WTC11 (cell line): ENCODE measurements around the gene AMBN. TPM values are rescaled to one million over a fixed set of nuclear protein-coding genes. Genes with fewer than 3 reads are reported as not detected.

Experiments used
- ATAC-seq: fragments of 200-7000 bp; cut with Tn5 transposase; 2 replicates; pipeline ENCODE4 v1.10.0; 2021; ENCODE audit warnings: mild to moderate bottlenecking, moderate library complexity
- CTCF ChIA-PET: fragments of 300-600 bp; sonication (Branson Sonifier 250); formaldehyde crosslinking; loops from one replicate; lab custom pipeline; 2021; ENCODE audit warnings: antibody characterized with exemption; lab: Charles Lee
- POLR2A ChIA-PET: fragments of 350-600 bp; sonication (Branson Sonifier 250); formaldehyde crosslinking; loops from one replicate; lab custom pipeline; 2021; ENCODE audit warnings: antibody characterized with exemption; lab: Charles Lee
- DNase-seq: peaks from one replicate; pipeline ENCODE4 v3.0.0; 2021; ENCODE audit warnings: low spot score
- H3K27ac Mint-ChIP-seq: 2 replicates; pipeline ENCODE4 v1.8.0; 2021; ENCODE audit warnings: mixed read lengths
- H3K27me3 Mint-ChIP-seq: 2 replicates; pipeline ENCODE4 v1.8.0; 2021; ENCODE audit warnings: low read depth, mild to moderate bottlenecking, moderate library complexity, mixed read lengths
- H3K36me3 Mint-ChIP-seq: 2 replicates; pipeline ENCODE4 v1.8.0; 2021; ENCODE audit warnings: mixed read lengths
- H3K4me1 Mint-ChIP-seq: 2 replicates; pipeline ENCODE4 v1.8.0; 2022; ENCODE audit warnings: mixed read lengths
- H3K4me3 Mint-ChIP-seq: 2 replicates; pipeline ENCODE4 v1.8.0; 2021; ENCODE audit warnings: mild to moderate bottlenecking, moderate library complexity, mixed read lengths
- H3K9me3 Mint-ChIP-seq: 2 replicates; pipeline ENCODE4 v1.8.0; 2021; ENCODE audit warnings: mixed read lengths
- NR1H2 ChIP-seq: sonication (generic); formaldehyde crosslinking; IDR thresholded peaks from 2 replicates; pipeline ENCODE4 v1.9.0; 2021; ENCODE audit warnings: mild to moderate bottlenecking, moderate library complexity, missing genetic modification reagents
- total RNA-seq: library from RNA; stranded (reverse); gene quantifications from 3 replicates; pipeline ENCODE4 v1.2.3, GENCODE V29; 2021
- TF ChIP-seq, protein P1 (sequence below): sonication (generic); formaldehyde crosslinking; IDR thresholded peaks from 2 replicates; pipeline ENCODE4 v1.8.1; 2022; ENCODE audit warnings: low read depth, missing genetic modification reagents, borderline replicate concordance
- TF ChIP-seq, protein P2 (sequence below): fragments of 250-450 bp; sonication (Bioruptor Pico); IDR thresholded peaks from 2 replicates; pipeline ENCODE4 v1.9.0; 2021; ENCODE audit warnings: mild to moderate bottlenecking
- TF ChIP-seq, protein P3 (sequence below): fragments of 200-600 bp; IDR thresholded peaks from 2 replicates; pipeline ENCODE4 v1.8.0; 2022; ENCODE audit warnings: antibody characterized with exemption
- TF ChIP-seq, protein P4 (sequence below): sonication (generic); formaldehyde crosslinking; IDR thresholded peaks from 2 replicates; pipeline ENCODE4 v1.8.0; 2022; ENCODE audit warnings: mild to moderate bottlenecking, missing genetic modification reagents
- TF ChIP-seq, protein P5 (sequence below): fragments of 250-450 bp; sonication (Bioruptor Pico); IDR thresholded peaks from 2 replicates; pipeline ENCODE4 v1.9.0; 2021; ENCODE audit warnings: mild to moderate bottlenecking
- TF ChIP-seq, protein P6 (sequence below): sonication (generic); formaldehyde crosslinking; IDR thresholded peaks from 2 replicates; pipeline ENCODE4 v1.8.1; 2022; ENCODE audit warnings: mild to moderate bottlenecking, moderate library complexity, missing genetic modification reagents
- TF ChIP-seq, protein P7 (sequence below): sonication (generic); formaldehyde crosslinking; IDR thresholded peaks from 2 replicates; pipeline ENCODE4 v1.8.1; 2022; ENCODE audit warnings: mild to moderate bottlenecking, missing genetic modification reagents, moderate library complexity, borderline replicate concordance

AMBN gene
- total RNA-seq, 1 experiment from 2014 or later, result not detected

DNA sequence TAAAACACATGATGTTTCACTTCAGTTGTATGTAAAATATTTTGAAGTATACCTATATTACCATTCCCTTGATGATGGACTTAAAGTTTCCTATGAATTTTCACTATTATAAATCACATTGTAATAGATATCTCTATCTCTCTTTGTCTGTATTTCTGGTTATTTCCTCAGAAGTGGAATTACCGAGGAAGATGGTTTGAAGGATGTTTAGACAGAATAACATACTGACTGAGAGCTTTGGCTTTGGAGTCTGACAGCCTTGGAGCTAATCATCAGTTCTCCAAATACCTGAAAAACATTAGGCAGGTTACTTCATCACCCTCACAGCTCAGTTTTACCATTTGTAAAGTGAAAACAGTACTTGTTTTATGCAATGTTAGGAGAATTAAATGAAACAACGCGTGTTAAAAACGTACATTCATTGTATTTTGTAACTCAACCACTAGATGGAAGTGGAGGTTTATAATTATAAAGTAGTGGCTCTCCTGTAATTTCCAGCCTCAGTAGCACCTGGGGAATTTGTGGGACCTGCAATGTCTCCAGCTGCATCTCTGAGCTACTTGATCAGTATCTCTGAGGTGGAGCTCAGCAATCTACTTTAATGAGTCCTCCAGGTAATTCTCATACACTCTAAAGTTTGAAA is 59.9 kb downstream of the AMBN start:
- POLR2A ChIA-PET, result no interaction called here
- no peaks in the 10 kb centered on the region for H3K36me3 Mint-ChIP-seq
- CTCF ChIA-PET, result interaction anchor here (0.5 to 1.3 kb wide), 13 partner anchors 38 to 715 kb away, joined by 3 to 9 read pairs (median 3); partner anchors contain the start of gene RUFY3
- ATAC-seq (peak; percentile 84), DNase-seq (no peak)
- no peaks in the 10 kb centered on the region for H3K9me3 Mint-ChIP-seq
- no peaks in the 10 kb centered on the region for H3K4me1 Mint-ChIP-seq
- H3K4me3 Mint-ChIP-seq, result no peak overlapping the region
- H3K27me3 Mint-ChIP-seq, result no peaks in the 10 kb centered on the region
- no peak overlapping the region for H3K27ac Mint-ChIP-seq
- TF ChIP-seq, protein P1, sequence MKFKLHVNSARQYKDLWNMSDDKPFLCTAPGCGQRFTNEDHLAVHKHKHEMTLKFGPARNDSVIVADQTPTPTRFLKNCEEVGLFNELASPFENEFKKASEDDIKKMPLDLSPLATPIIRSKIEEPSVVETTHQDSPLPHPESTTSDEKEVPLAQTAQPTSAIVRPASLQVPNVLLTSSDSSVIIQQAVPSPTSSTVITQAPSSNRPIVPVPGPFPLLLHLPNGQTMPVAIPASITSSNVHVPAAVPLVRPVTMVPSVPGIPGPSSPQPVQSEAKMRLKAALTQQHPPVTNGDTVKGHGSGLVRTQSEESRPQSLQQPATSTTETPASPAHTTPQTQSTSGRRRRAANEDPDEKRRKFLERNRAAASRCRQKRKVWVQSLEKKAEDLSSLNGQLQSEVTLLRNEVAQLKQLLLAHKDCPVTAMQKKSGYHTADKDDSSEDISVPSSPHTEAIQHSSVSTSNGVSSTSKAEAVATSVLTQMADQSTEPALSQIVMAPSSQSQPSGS (CRISPR knock-in tag), result no peak
- TF ChIP-seq, protein P2, sequence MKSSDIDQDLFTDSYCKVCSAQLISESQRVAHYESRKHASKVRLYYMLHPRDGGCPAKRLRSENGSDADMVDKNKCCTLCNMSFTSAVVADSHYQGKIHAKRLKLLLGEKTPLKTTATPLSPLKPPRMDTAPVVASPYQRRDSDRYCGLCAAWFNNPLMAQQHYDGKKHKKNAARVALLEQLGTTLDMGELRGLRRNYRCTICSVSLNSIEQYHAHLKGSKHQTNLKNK, result no peak
- TF ChIP-seq, protein P3, sequence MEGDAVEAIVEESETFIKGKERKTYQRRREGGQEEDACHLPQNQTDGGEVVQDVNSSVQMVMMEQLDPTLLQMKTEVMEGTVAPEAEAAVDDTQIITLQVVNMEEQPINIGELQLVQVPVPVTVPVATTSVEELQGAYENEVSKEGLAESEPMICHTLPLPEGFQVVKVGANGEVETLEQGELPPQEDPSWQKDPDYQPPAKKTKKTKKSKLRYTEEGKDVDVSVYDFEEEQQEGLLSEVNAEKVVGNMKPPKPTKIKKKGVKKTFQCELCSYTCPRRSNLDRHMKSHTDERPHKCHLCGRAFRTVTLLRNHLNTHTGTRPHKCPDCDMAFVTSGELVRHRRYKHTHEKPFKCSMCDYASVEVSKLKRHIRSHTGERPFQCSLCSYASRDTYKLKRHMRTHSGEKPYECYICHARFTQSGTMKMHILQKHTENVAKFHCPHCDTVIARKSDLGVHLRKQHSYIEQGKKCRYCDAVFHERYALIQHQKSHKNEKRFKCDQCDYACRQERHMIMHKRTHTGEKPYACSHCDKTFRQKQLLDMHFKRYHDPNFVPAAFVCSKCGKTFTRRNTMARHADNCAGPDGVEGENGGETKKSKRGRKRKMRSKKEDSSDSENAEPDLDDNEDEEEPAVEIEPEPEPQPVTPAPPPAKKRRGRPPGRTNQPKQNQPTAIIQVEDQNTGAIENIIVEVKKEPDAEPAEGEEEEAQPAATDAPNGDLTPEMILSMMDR, result 0 out of 2 replicates have a peak, but pooled peaks have one; percentile 15
- TF ChIP-seq, protein P4, sequence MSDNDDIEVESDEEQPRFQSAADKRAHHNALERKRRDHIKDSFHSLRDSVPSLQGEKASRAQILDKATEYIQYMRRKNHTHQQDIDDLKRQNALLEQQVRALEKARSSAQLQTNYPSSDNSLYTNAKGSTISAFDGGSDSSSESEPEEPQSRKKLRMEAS (CRISPR knock-in tag), result no peak
- TF ChIP-seq NR1H2 (CRISPR knock-in tag), result no peak

DNA sequence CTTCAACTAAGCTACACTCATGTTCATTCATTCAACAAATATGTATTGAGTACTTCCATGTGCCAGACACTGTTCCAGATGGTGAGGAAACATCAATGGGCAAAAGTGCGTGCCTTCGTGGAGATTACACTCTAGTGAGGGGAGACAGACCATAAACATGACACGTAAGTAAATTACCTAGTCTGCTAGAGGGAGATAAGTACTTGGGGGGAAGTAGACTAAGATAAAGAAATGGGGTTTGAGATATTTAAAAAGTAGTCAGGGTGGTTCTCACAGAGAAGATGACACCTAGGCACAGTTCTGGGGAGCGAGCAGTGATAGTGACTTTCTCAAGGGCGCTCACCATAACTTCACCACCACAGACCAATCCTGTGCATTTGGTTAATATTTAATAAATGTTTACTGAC is 62.6 kb downstream of the AMBN start:
- H3K9me3 Mint-ChIP-seq, result no peaks in the 10 kb centered on the region
- H3K4me3 Mint-ChIP-seq, result no peak overlapping the region
- ChIA-PET CTCF (no interaction called here), POLR2A (no interaction called here)
- TF ChIP-seq, protein P5, sequence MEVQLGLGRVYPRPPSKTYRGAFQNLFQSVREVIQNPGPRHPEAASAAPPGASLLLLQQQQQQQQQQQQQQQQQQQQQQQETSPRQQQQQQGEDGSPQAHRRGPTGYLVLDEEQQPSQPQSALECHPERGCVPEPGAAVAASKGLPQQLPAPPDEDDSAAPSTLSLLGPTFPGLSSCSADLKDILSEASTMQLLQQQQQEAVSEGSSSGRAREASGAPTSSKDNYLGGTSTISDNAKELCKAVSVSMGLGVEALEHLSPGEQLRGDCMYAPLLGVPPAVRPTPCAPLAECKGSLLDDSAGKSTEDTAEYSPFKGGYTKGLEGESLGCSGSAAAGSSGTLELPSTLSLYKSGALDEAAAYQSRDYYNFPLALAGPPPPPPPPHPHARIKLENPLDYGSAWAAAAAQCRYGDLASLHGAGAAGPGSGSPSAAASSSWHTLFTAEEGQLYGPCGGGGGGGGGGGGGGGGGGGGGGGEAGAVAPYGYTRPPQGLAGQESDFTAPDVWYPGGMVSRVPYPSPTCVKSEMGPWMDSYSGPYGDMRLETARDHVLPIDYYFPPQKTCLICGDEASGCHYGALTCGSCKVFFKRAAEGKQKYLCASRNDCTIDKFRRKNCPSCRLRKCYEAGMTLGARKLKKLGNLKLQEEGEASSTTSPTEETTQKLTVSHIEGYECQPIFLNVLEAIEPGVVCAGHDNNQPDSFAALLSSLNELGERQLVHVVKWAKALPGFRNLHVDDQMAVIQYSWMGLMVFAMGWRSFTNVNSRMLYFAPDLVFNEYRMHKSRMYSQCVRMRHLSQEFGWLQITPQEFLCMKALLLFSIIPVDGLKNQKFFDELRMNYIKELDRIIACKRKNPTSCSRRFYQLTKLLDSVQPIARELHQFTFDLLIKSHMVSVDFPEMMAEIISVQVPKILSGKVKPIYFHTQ (CRISPR knock-in tag), result no peak
- TF ChIP-seq, protein P6, sequence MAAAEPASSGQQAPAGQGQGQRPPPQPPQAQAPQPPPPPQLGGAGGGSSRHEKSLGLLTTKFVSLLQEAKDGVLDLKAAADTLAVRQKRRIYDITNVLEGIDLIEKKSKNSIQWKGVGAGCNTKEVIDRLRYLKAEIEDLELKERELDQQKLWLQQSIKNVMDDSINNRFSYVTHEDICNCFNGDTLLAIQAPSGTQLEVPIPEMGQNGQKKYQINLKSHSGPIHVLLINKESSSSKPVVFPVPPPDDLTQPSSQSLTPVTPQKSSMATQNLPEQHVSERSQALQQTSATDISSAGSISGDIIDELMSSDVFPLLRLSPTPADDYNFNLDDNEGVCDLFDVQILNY, result no peak
- TF ChIP-seq, protein P7, sequence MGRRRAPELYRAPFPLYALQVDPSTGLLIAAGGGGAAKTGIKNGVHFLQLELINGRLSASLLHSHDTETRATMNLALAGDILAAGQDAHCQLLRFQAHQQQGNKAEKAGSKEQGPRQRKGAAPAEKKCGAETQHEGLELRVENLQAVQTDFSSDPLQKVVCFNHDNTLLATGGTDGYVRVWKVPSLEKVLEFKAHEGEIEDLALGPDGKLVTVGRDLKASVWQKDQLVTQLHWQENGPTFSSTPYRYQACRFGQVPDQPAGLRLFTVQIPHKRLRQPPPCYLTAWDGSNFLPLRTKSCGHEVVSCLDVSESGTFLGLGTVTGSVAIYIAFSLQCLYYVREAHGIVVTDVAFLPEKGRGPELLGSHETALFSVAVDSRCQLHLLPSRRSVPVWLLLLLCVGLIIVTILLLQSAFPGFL (CRISPR knock-in tag), result no peak
- no peaks in the 10 kb centered on the region for H3K4me1 Mint-ChIP-seq
- H3K27me3 Mint-ChIP-seq, result no peaks in the 10 kb centered on the region
- H3K27ac Mint-ChIP-seq, result no peak overlapping the region
- no peak for DNase-seq
- H3K36me3 Mint-ChIP-seq, result no peaks in the 10 kb centered on the region
- ATAC-seq, result no peak

Other genes starting within 250 kb of the AMBN start
- not detected in 3 replicates for gene SMR3A, start 231.5 kb upstream of the AMBN start, total RNA-seq
- not detected in 3 replicates for gene SMR3B, start 209.1 kb upstream of the AMBN start, total RNA-seq
- gene OPRPN, start 194.3 kb upstream of the AMBN start, total RNA-seq, result not detected in 3 replicates
- gene MUC7, start 120.1 kb upstream of the AMBN start, total RNA-seq, result not detected in 3 replicates
- gene AMTN, start 73.7 kb upstream of the AMBN start, total RNA-seq, result not detected in 3 replicates
- gene ENAM, start 36.5 kb downstream of the AMBN start, total RNA-seq, result not detected in 3 replicates
- gene JCHAIN, start 74.3 kb downstream of the AMBN start, total RNA-seq, result 0.32 to 0.71 TPM (median 0.68 TPM) in 3 replicates
- 39.1 to 45.5 TPM (median 39.5 TPM) in 3 replicates for gene UTP3, start 96.3 kb downstream of the AMBN start, total RNA-seq
- 49.0 to 52.3 TPM (median 51.4 TPM) in 3 replicates for gene RUFY3, start 129.7 kb downstream of the AMBN start, total RNA-seq
- 84.6 to 98.5 TPM (median 84.7 TPM) in 3 replicates for gene GRSF1, start 247.6 kb downstream of the AMBN start, total RNA-seq